NCI-H524 treated with DMSO at 0.1 percent for 48 hours (cell line): ENCODE measurements around the gene SPTAN1.
A peak's percentile ranks its signal among the peaks of the same experiment; 100 is the strongest.
"Not testable (repeated sequence)": the region's sequence is repeated elsewhere in the genome, so short reads cannot be mapped to it uniquely, and the experiment has no call there.

Experiments used
- DNase-seq: peaks from one replicate; lab custom pipeline; 2025; lab: John Stamatoyannopoulos, UW

The SPTAN1 gene

DNA sequence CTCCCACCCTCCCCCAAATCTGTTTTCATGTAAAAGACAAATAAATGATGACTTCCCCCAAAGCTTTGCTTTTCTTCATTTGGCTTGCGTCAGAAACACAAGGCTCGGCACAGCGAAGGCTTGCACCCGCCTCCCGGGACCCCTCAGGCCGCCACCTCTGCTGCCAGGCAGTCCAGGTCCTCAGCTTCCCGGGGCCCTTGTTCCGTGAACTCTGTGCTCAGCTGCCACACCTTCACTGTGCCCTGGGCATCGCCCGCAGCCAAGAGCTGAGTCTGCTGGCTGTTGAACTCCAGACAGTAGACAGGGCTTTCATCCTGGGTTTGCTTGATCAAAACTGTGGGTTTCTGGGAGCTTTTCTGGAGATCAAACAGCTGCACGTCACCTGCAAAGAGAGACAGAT lies 81.2 kb downstream of the SPTAN1 start:
- DNase-seq: no peak

DNA sequence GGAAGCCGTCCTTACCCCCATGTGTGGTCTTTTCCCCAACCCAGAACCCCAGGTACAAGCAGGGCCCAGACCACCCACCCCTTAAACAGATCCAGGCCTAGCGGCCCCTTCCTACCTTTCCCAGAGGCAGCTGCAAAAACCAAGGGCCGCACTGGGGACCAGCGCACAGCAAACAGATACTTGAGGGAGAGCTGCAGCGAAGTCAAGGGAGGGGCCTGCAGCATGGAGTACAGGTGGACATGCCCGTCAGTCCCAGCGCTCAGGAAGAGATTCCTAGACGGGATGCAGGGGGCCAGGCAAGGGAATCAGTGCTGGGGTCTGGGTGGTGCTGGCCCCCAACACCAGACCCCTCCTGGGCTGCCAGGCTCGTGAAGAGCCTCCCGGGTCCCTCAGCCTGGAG lies 81.7 kb downstream of the SPTAN1 start:
- DNase-seq: no peak

DNA sequence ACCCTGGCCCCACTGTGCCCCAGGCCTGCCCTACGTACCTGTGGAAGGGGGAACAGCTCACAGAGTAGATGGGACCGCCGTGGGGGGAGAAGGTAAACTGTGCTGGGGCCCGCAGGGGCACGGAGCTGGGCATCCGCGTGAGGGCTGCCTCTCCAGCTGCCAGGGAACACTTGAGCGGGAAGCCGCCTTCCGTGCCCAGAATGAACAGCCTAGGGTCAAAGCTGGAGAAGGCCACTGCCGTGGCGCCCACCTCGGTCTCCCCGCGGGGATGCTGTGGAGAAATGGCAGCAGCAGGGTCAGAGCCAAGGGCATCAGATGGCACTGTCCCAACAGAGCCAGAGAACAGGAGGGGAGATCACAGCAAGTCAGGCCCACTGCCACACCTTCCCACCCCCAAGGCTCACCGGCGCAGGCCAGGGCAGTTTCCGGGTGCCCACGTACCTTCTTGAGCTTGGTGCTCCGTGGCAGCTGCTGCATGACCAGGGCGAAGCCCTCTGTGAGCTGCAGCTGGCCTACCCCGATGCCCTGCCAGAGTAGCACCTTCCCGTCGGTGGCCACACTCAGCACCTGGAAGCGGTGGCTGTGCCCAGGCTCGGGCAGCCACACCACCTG lies 82.4 kb downstream of the SPTAN1 start:
- no peak for DNase-seq

DNA sequence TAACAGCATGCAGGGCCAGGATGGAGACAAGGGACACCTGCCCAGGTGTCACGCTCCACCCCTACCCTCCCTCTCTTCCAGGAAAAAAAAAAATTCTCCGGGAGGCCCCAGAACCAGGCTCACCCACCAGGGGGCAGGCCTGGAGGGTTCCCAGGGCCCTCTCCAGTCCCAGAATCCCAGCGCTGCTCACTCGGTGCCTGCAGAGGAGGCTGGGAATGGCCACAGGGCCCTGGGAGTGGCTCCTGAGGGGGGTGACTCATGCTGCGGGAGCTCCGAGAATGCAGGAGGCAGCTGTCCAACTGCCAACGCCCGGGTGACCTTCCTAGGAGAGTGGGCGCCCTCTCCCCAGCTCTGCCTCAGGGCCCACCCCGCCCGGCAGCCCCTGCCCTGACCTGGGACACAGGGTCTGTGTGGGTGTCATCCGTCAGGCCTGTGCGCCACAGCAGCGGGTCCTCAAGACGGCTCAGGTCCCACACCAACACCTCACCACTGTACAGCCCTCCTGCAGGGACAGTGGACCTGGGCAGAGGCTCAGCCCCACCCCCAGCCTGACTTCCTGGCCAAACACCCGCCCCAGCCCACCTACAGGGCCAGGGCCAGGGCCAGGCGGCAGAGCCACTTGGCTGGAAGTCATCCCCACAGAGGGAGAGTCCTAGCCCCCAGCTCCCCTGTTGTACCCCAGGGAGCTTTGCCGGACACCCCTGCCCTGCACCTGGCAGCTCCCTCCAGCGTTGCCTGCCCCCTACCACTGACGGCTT lies 83.1 kb downstream of the SPTAN1 start:
- DNase-seq: no peak

DNA sequence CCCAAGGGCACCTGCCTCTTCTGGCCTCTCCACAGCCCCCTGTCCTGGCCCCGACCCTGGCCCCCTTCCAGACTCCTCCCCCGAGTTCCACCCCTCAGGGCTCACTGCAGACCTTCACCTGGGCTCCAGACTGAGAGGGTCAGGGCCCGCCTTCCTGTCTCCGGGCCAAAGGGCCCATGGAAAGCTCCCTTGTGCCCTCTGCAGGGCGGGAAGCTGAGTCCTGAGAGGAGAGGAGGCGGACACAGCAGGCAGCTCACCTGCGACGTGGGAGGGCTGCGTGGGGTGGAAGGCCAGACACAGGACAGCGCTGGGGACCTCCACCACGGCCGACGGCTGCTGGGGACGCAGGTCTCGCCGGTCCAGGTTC lies 83.6 kb downstream of the SPTAN1 start:
- no peak for DNase-seq

DNA sequence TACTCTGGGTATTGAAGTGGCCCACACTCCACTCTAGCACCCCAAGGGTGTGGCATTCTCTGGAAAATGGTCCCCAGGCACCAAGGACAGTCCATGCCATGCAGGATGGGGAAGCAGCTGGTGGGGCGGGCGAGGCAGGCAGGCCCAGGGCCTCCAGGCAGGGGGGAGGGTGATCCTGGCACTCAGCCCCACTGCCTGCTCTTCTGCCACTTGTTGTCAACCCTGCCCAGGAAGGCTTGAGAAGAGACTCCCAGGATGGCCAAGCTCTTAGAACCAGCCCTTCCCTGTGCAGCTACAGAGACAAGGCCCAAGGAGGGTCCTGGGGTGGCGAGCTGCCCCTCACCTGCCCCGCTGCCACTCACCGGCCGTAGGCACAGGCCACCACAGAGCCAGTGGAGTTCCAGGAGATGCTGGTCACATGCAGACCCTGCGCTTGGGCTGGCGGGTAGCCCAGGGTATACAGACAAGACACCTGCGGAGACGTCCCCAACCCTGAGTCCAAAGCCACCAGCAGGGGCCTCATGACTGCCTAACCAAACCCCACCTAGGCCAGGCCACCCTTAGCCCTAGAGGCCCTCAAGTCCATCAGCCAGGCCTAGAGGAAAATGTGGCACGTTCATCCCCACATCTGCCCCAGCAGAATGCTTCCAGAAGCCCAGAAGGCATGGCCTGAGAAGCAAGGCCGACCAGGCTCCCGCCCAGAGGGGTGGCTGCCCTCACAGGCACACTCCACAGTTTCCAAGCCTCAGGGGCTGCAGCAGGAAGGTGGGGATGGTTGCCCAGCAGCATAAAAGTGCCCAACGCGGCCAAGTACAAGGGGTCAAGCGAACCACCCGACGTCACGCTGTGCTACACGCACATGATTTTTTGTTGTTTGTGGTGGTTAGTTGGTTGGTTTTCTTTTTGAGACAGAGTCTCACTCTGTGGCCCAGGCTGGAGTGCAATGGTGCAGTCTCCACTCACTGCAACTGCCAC lies 84.5 kb downstream of the SPTAN1 start:
- no peak for DNase-seq

DNA sequence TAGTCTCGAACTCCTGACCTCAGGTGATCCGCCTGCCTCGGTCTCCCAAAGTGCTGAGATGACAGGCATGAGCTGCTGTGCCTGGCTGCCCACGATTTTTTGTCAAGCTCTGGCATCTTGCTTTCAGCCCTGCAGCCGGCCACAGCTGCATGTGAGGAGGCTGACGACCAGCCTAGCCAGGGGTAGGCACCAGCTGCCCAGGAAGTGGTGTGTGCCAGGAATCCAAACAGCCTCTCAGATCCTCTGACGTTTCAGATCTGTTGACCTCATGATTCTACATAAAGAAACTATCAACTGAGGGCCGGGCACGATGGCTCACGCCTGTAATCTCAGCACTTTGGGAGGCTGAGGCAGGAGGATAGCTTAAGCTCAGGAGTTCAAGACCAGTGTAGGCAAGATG lies 85.3 kb downstream of the SPTAN1 start:
- no peak for DNase-seq

DNA sequence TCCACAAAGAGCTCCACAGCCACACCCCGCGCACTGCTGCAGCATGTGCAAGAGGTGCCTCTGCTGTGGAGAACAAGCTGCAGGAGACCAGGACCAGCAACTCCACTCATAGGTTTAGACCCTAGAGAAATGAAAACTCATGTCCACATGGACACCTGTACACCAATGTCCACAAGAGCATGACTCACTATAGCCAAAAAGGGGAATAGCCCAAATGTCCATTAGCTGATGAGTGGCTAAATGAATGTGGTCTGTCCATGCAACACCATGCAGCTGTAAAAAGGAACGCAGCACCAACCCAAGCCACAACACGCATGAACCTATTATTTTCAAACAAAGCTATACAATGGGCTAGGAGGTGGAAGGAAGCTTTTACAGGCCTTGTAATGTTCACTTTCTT lies 86.2 kb downstream of the SPTAN1 start:
- DNase-seq: no peak

DNA sequence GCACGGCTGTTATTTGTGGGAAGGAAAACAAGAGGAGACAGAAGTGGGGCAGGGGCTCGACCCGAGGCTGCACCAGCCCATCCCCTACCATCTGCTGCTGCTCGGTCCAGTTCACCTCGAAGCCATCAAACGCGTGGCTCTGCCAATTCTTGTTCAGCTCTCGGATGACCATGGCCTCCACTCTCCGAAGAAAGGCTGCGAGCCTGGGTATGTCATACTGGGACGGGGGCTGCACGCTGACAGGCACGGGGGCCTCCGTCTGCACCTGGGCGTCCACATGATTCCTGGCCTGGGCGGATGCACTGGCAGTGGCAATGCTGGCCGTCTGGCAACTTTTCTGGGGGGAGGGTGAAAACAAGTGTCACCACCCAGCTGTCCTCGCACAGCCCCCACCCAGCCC lies 88.2 kb downstream of the SPTAN1 start:
- DNase-seq: no peak

DNA sequence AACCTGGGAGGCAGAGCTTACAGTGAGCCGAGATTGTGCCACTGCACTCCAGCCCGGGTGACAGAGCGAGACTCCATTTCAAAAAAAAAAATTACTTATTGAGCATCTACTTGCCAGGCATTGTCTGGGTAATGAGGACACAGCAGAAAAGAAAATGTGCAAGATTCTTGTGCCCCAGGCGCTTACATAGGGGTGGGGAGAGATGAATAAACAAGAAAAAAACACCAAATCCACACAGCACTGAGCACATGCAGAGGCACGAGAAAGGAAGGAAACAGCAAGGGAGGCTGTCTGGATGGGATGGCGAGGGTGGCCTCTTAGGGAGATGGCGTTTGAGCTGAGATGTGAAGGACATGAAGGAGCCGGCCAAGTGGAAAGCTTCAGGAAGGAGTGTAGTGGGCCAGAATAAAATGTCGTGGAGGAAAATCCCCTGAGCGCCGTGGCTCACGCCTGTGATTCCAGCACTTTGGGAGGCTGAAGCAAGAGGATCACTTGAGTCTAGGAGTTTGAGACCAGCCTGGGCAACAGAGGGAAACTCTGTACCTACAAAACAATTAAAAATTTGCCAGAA lies 90.4 kb downstream of the SPTAN1 start:
- DNase-seq: no peak

DNA sequence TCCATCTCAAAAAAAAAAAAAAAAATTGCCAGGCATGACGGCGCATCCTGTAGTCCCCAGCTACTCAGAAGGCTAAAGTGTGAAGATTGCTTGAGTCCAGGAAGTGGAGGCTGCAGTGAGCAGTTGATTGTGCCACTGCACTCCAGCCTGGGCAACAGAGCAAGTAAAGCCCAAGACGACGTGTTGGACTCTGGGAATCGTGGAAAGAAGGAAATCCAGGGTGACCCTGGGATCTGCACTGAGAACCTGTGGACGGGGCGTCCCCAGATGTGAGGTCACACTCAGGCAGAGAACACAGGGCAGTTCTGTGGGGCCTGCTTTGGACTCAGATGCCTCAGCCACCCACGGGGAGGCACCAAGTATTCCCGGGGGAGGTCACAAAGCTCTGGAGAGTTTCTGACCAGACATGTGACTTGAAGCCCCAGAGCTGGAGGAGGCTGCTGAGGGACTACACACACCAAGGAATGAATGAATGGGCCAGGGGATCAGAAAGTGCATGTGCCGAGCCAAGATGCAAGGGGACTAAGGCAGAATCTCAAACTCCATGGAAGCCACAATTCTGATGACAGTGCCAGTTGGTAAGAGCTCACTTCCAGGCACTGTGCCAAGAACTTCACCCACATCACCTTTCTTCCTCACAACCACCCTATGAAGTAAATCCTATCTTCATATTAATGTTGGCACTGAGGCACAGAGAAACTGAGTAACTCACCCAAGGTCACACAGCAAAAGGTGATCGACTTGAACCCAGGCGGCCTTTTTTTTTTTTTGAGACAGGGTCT lies 91.3 kb downstream of the SPTAN1 start:
- no peak for DNase-seq

DNA sequence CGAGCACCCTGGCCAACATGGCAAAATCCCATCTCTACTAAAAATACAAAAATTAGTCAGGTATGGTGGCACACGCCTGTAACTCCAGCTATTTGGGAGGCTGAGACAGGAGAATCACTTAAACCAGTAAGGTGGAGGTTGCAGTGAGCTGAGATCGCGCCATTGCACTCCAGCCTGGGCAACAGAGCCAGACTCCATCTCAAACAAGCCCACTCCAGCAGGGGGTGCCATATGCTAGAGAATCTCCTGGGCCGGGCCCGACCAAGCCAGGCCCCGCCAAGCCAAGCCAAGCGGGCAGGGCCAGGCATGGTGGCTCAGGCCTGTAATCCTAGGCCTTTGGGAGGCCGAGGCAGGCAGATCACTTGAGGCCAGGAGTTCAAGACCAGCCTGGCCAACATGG lies 95.8 kb downstream of the SPTAN1 start:
- DNase-seq: not testable (repeated sequence)

DNA sequence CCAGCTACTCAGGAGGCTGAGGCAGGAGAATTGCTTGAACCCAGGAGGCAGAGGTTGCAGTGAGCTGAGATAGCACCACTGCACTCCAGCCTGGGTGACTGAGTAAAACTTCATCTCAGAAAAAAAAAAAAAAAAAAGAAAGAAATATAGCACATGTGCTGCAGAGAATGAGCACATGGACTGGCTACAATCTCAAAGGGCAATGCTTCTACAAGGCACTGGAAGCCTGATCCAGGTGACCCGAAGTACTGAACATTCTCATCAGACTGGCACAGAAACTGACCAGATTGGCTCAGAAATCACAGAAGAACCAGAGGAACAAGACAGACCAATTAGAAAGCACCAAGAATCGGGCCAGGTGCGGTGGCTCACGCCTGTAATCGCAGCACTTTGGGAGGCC lies 99.4 kb downstream of the SPTAN1 start:
- DNase-seq: no peak

DNA sequence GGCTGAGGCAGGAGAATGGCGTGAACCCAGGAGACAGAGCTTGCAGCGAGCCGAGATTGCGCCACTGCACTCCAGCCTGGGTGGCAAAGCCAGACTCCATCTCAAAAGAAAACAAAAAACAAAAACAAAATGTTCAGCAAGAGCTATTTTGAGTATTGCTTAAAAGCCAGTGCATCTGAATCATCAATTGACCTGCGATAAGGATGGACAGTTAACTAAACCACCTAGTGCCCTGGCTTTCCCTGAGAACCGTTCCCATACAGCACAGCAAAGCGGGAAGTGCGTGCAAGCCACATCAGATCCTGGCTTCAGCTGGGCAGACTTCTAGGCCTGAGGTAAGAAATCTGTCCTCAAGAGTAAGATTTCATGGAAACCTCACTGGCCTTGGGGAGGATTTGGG lies 101.5 kb downstream of the SPTAN1 start:
- no peak for DNase-seq

DNA sequence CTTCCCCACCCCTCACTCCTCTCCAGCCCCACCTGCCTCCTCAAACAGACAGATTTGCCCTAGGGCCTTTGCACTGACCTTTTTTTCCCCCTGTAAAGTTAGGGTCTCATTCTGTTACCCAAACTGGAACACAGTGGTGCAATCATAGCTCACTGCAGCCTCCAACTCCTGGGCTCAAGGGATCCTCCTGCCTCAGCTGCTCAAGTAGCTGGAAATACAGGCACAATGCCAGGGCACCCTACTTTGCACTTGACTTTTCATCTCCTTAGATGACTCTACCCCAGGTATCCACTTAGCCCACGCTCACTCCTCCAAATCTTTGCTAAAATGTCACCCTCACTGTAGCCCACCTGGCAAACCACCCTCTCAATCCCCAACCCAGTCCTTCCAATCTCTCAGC lies 102.1 kb downstream of the SPTAN1 start:
- no peak for DNase-seq

DNA sequence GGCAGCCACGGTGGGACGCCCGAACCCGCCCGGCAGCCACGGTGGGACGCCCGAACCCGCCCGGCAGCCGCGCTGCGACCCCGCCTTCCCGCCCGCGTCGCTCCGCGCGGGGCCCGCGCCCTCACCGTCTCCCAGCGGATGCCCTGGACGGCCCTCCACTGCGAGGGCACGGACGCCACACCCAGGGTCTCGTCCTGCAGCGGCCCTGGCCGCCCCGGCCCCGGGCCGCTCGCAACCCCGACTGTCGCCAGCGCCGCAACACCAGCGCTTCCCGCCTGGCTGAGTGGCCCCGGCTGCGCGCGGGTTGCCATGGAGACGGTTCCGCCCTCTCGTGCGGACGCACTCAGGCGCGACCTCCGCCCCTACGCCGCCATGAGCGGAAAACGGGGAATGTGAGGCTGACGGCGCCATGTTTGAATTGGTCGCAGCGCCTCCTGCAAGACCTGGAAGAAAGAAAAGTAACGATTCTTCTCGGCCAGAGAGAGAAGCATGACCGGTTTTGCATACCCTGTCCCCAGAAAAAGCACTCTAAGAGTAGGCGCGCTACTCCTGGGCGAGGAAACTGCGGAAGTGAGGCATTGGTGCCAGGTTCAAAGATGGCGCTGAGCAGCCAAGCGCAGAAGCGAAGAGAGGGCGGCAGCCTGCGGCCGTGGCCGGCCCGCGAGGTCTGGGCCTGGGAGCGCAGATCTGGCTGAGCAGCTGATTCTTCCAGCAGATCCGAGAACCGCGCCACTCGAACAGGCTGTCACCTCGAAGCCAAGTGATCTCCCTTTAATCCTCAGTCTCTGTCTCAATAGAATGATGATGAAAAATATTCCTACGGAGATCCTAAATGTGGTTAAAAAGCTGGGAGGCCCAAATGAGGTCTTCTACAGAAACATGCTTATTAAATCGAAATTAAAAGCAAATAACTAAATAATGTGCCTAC lies 104.3 kb downstream of the SPTAN1 start, which contains the start of gene DYNC2I2:
Gene DYNC2I2, minus strand, starts transcription at position 432 of the 928 bp plus-strand sequence. Its CDS starts 121 bp downstream, at position 311.
- peak; percentile 58 for DNase-seq

DNA sequence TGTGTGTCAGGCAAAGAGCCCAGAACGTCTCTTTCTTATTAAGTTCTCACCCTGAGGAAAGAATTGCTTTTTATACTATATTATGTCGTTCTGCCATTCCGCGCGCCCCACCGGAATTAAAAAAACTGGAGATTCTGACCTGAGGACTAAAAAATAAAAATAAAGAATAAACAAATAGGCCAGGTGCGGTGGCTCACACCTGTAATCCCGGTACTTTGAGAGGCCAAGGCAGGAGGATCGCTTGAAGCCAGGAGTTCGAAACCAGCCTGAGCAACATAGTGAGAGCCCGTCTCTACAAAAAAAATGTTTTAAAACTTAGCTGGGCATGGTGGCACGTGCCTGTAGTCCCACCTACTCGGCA lies 104.9 kb downstream of the SPTAN1 start:
- no peak for DNase-seq

DNA sequence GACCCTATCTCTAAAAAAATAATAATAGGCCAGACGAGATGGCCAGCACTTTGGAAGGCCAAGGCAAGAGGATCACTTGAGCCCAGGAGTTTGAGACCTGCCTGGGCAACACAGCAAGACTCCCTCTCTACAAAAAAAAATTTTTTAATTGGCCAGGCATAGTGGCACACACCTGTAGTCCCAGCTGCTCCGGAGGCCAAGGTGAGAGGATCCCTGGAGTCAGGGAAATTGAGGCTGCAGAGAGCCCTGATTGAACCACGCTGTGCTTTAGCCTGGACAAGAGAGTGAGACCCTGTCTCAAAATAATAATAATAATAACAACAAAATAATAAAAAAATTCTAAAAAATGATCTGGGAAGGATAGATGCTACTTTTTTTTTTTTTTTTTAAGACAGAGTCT lies 105.4 kb downstream of the SPTAN1 start:
- DNase-seq: no peak

DNA sequence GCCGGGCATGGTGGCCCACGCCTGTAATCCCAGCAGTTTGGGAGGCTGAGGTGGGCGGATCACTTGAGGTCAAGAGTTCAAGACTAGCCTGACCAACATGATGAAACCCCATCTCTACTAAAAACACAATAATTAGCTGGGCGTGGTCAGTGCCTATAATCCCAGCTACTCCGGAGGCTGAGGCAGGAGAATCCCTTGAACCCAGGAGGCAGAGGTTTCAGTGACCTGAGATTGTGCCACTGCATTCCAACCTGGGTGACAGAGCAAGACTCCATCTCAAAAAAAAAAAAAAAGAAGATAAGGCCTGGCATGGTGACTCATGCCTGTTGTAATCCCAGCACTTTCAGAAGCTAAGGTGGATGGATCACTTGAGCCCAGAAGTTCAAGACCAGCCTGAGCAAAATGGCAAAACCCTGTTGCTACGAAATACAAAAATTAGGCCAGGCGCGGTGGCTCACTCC lies 114.1 kb downstream of the SPTAN1 start:
- not testable (repeated sequence) for DNase-seq

DNA sequence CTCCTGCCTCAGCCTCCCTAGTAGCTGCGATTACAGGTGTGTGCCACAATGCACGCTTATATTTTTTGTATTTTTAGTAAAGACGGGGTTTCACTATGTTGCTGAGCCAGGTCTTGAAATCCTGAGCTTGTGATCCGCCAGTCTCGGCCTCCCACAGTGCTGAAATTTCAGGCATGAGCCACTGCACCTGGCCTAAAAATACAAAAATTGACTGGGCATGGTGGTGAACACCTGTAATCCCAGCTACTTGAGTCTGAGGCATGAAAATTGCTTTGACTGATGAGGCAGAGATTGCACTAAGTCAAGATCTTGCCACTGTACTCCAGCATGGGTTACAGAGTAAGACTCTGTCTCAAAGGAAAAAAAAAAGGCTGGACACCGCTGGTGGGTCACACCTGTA lies 117.4 kb downstream of the SPTAN1 start:
- DNase-seq: no peak
